ENCODE measurements around the gene GIPR.
A peak's percentile ranks its signal among the peaks of the same experiment; 100 is the strongest.
"Not testable (repeated sequence)": the region's sequence is repeated elsewhere in the genome, so short reads cannot be mapped to it uniquely, and the experiment has no call there.

The GIPR gene

DNA sequence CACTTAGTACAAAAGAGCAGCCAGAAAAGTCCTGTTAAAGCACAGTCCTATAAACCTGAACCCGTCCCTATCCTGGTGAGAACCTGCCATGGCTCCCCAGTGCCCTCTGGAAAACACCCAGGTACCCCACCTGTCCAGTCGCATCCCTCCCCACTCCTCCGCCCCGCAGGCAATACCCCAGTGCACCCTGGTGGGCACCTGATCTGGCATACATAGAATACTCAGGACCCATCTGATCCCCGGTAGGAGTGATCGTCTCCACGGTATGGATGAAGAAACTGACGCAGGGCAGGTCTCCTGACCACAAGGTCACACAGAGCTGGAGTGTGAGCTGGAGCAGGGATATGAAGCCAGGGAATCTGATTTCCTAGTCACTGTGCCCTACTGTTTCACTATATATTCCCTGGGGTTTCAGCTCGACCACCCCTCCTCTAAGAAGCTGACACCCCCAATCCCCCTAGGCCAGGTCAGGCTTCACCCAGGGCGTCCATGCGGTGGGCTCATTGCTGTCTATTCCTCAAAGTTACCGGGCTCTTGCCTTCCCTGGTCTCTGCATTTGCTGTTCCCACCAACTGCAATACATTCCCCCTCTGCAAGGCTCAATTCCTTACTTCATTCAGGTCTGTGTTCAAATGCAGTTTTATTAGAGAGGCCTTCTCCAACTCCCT, 50.1 kb downstream of the GIPR start:
- H4K91ac ChIP-seq (ENCODE audit: low read length), result peak overlapping the region; percentile 53
- H2BK15ac ChIP-seq (ENCODE audit: low read depth, poor library complexity, severe bottlenecking), result peak overlapping the region; percentile 17
- peak overlapping the region; percentile 78 for H2BK120ac ChIP-seq (ENCODE audit: low read depth, low read length)
- H2AFZ ChIP-seq (ENCODE audit: low read depth, low read length), result no peak overlapping the region
- H3K27me3 ChIP-seq (ENCODE audit: control insufficient read depth in 1 of 2, insufficient read depth in 1 of 2, low read length in 2 of 2), result no peaks in the 10 kb centered on the region
- WGBS, result 58% methylated on average over 12 of the region's 12 CpGs
- H3K18ac ChIP-seq (ENCODE audit: low read depth in 1 of 2, low read length in 2 of 2), result peak overlapping the region; percentile 69 to 86
- peak overlapping the region in 1 of 2 experiments; percentile 87 for H3K23ac ChIP-seq (ENCODE audit: low read length in 2 of 2)
- H2BK5ac ChIP-seq (ENCODE audit: low read depth, low read length, poor library complexity, severe bottlenecking), result peak overlapping the region; percentile 71
- peak overlapping the region; percentile 49 to 90 for H2BK12ac ChIP-seq (ENCODE audit: low read length in 2 of 2)
- peak overlapping the region in 1 of 2 experiments; percentile 84 for H3K14ac ChIP-seq (ENCODE audit: low read length in 2 of 2)
- DNase-seq, result peak; percentile 61
- H3K4me1 ChIP-seq (ENCODE audit: control insufficient read depth, insufficient read depth, low read depth, low read length), result peaks cover 14% of the 10 kb centered on the region
- H3K9ac ChIP-seq (ENCODE audit: low read length), result peak overlapping the region; percentile 95
- no peaks in the 10 kb centered on the region for H3K9me3 ChIP-seq (ENCODE audit: control insufficient read depth, low read length)
- peaks cover 19% of the 10 kb centered on the region for H3K79me1 ChIP-seq (replicated peaks; ENCODE audit: low read length, poor library complexity, severe bottlenecking)
- peak overlapping the region; percentile 80 for H3K27ac ChIP-seq (ENCODE audit: low read length, poor library complexity, severe bottlenecking)
- peak overlapping the region; percentile 37 to 90 for H3K4me3 ChIP-seq (ENCODE audit: insufficient read depth in 1 of 2, low read depth in 1 of 2, low read length in 2 of 2)
- peaks cover 10 to 19% of the 10 kb centered on the region in 2 experiments for H3K36me3 ChIP-seq (ENCODE audit: control insufficient read depth in 1 of 2, insufficient read depth in 2 of 2, low read depth in 1 of 2, low read length in 2 of 2)
- H4K8ac ChIP-seq (ENCODE audit: low read length), result peak overlapping the region; percentile 45
- H3K4ac ChIP-seq (ENCODE audit: low read depth in 1 of 2, low read length in 2 of 2), result peak overlapping the region; percentile 55 to 92
- H2AK5ac ChIP-seq (ENCODE audit: low read length, severe bottlenecking), result peak overlapping the region; percentile 94
- H3K4me2 ChIP-seq (ENCODE audit: low read length, poor library complexity, severe bottlenecking), result peak overlapping the region; percentile 71

DNA sequence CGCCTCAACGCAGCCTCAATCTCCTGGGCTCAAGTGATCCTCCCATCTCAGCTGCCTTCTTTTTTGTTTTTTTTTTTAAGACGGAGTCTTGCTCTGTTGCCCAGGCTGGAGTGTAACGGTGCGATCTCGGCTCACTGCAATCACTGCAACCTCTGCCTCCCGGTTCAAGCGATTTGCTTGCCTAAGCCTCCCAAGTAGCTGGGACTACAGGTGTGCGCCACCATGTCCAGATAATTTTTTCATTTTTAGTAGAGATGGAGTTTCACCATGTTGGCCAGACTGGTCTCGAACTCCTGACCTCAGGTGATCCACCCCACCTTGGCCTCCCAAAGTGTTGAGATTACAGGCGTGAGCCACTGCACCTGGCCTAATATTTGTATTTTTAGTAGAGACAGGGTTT, 52.0 kb downstream of the GIPR start:
- Histone ChIP-seq H3K36me3 (ENCODE audit: control insufficient read depth in 1 of 2, insufficient read depth in 2 of 2, low read depth in 1 of 2, low read length in 2 of 2) (peaks cover 8 to 15% of the 10 kb centered on the region in 2 experiments), H3K79me1 (replicated peaks; ENCODE audit: low read length, poor library complexity, severe bottlenecking) (peaks cover 13% of the 10 kb centered on the region), H3K4me1 (ENCODE audit: control insufficient read depth, insufficient read depth, low read depth, low read length) (peaks cover 14% of the 10 kb centered on the region)
- H3K4me2 ChIP-seq (ENCODE audit: low read length, poor library complexity, severe bottlenecking); H3K27ac ChIP-seq (ENCODE audit: low read length, poor library complexity, severe bottlenecking); H3K9ac ChIP-seq (ENCODE audit: low read length); H3K14ac ChIP-seq (ENCODE audit: low read length in 2 of 2); H3K4ac ChIP-seq (ENCODE audit: low read depth in 1 of 2, low read length in 2 of 2); H3K23ac ChIP-seq (ENCODE audit: low read length in 2 of 2); H2AK5ac ChIP-seq (ENCODE audit: low read length, severe bottlenecking); H2BK15ac ChIP-seq (ENCODE audit: low read depth, poor library complexity, severe bottlenecking); H2AFZ ChIP-seq (ENCODE audit: low read depth, low read length); H4K8ac ChIP-seq (ENCODE audit: low read length); H2BK12ac ChIP-seq (ENCODE audit: low read length in 2 of 2); DNase-seq; H3K18ac ChIP-seq (ENCODE audit: low read depth in 1 of 2, low read length in 2 of 2); H3K4me3 ChIP-seq (ENCODE audit: insufficient read depth in 1 of 2, low read depth in 1 of 2, low read length in 2 of 2); H2BK5ac ChIP-seq (ENCODE audit: low read depth, low read length, poor library complexity, severe bottlenecking); H4K91ac ChIP-seq (ENCODE audit: low read length); H2BK120ac ChIP-seq (ENCODE audit: low read depth, low read length); H3K9me3 ChIP-seq (ENCODE audit: control insufficient read depth, low read length); H3K27me3 ChIP-seq (ENCODE audit: control insufficient read depth in 1 of 2, insufficient read depth in 1 of 2, low read length in 2 of 2): not testable (repeated sequence)
- WGBS, result 97% methylated on average over 10 of the region's 11 CpGs

DNA sequence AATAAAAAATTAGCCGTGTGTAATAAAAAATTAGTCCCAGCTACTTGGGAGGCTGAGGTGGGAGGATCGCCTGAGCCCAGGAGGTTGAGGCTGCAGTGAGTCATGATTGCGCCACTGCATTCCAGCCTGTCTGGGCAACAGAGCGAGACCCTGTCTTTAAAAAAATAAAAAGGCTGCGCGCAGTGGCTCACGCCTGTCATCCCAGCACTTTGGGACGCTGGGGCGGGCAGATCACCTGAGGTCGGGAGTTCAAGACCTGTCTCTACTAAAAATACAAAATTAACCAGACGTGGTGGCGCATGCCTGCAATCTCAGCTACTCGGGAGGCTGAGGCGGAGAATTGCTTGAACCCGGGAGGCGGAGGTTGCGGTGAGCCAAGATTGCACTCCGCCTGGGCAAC, 60.7 kb downstream of the GIPR start:
- H2BK5ac ChIP-seq (ENCODE audit: low read depth, low read length, poor library complexity, severe bottlenecking); H3K9me3 ChIP-seq (ENCODE audit: control insufficient read depth, low read length); H3K4me2 ChIP-seq (ENCODE audit: low read length, poor library complexity, severe bottlenecking); H3K27ac ChIP-seq (ENCODE audit: low read length, poor library complexity, severe bottlenecking); H3K27me3 ChIP-seq (ENCODE audit: control insufficient read depth in 1 of 2, insufficient read depth in 1 of 2, low read length in 2 of 2); H2AFZ ChIP-seq (ENCODE audit: low read depth, low read length); H3K4ac ChIP-seq (ENCODE audit: low read depth in 1 of 2, low read length in 2 of 2); H2BK120ac ChIP-seq (ENCODE audit: low read depth, low read length); H3K36me3 ChIP-seq (ENCODE audit: control insufficient read depth in 1 of 2, insufficient read depth in 2 of 2, low read depth in 1 of 2, low read length in 2 of 2); H3K14ac ChIP-seq (ENCODE audit: low read length in 2 of 2); H2AK5ac ChIP-seq (ENCODE audit: low read length, severe bottlenecking); H3K4me1 ChIP-seq (ENCODE audit: control insufficient read depth, insufficient read depth, low read depth, low read length); DNase-seq; H4K8ac ChIP-seq (ENCODE audit: low read length); H3K18ac ChIP-seq (ENCODE audit: low read depth in 1 of 2, low read length in 2 of 2); H3K4me3 ChIP-seq (ENCODE audit: insufficient read depth in 1 of 2, low read depth in 1 of 2, low read length in 2 of 2); H3K9ac ChIP-seq (ENCODE audit: low read length); H2BK15ac ChIP-seq (ENCODE audit: low read depth, poor library complexity, severe bottlenecking); H3K23ac ChIP-seq (ENCODE audit: low read length in 2 of 2); H4K91ac ChIP-seq (ENCODE audit: low read length); H2BK12ac ChIP-seq (ENCODE audit: low read length in 2 of 2); H3K79me1 ChIP-seq (replicated peaks; ENCODE audit: low read length, poor library complexity, severe bottlenecking): not testable (repeated sequence)
- WGBS, result 97% methylated on average over 18 of the region's 18 CpGs

DNA sequence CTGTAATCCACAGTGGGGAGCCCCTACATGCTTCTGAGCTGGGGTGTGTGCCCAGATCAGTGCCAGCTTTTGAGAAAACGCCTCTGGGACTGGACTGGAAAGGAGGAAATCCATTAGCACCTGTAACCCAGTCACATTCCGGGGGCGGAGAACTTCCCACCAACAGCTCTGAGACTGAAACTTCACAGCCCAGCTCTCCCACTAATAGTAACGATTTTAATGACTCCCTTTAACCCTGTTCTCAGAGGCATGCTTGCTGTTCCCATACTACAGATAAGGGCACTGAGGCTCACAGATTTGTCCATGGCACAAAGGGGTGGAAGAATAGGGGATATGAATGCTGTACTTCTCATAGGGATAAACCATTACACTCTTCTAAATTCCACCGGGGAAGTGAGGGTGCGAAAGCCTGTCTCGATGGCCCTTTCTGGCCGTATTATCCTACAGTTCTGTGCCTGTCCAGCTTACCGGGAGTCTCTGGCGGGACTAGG, 61.8 kb downstream of the GIPR start:
- Histone ChIP-seq H3K9me3 (ENCODE audit: control insufficient read depth, low read length) (no peaks in the 10 kb centered on the region), H2BK15ac (ENCODE audit: low read depth, poor library complexity, severe bottlenecking) (no peak overlapping the region), H3K27ac (ENCODE audit: low read length, poor library complexity, severe bottlenecking) (no peak overlapping the region), H2BK12ac (ENCODE audit: low read length in 2 of 2) (no peak overlapping the region), H3K79me1 (replicated peaks; ENCODE audit: low read length, poor library complexity, severe bottlenecking) (peaks cover 2% of the 10 kb centered on the region), H2BK5ac (ENCODE audit: low read depth, low read length, poor library complexity, severe bottlenecking) (no peak overlapping the region), H3K4me1 (ENCODE audit: control insufficient read depth, insufficient read depth, low read depth, low read length) (peaks cover 2% of the 10 kb centered on the region), H3K4ac (ENCODE audit: low read depth in 1 of 2, low read length in 2 of 2) (no peak overlapping the region), H3K23ac (ENCODE audit: low read length in 2 of 2) (no peak overlapping the region), H3K18ac (ENCODE audit: low read depth in 1 of 2, low read length in 2 of 2) (no peak overlapping the region), H2AK5ac (ENCODE audit: low read length, severe bottlenecking) (no peak overlapping the region), H3K36me3 (ENCODE audit: control insufficient read depth in 1 of 2, insufficient read depth in 2 of 2, low read depth in 1 of 2, low read length in 2 of 2) (no peaks in the 10 kb centered on the region), H2AFZ (ENCODE audit: low read depth, low read length) (no peak overlapping the region), H4K91ac (ENCODE audit: low read length) (no peak overlapping the region), H3K4me3 (ENCODE audit: insufficient read depth in 1 of 2, low read depth in 1 of 2, low read length in 2 of 2) (peak overlapping the region; percentile 78 to 97), H2BK120ac (ENCODE audit: low read depth, low read length) (no peak overlapping the region), H3K9ac (ENCODE audit: low read length) (peak overlapping the region; percentile 95), H4K8ac (ENCODE audit: low read length) (no peak overlapping the region), H3K27me3 (ENCODE audit: control insufficient read depth in 1 of 2, insufficient read depth in 1 of 2, low read length in 2 of 2) (no peaks in the 10 kb centered on the region), H3K4me2 (ENCODE audit: low read length, poor library complexity, severe bottlenecking) (peak overlapping the region; percentile 52), H3K14ac (ENCODE audit: low read length in 2 of 2) (no peak overlapping the region)
- no peak for DNase-seq
- 17% methylated on average over 9 of the region's 10 CpGs for WGBS
